HG02938 (cell line): ENCODE data around the gene NCAPG2.

Experiments used
- ATAC-seq: cut with Tn5 transposase; IDR thresholded peaks from one replicate; pipeline ENCODE4 v1.9.1; 2021; ENCODE audit warnings: mild to moderate bottlenecking, moderate library complexity; ENCODE audit not compliant: unreplicated experiment

Gene NCAPG2

DNA sequence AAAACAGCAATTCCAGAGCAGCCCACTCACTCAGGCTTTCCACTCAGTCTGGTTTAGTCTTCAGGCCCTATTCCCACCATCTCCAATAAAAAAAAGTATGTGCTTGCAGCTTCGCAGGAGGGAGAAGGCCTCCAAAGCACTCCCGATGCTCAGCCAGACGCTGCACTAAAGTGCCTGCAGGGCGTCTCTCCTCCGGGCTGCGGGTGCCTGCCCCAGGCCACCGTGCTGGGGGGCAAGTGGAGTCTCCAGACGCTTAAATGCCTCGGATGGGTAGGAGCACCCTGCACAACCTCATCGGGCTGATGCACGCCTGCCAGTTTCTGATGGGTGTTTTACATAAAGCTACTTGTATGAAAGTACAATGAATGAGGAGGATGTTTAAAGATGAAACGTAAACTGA lies 31.3 kb upstream of the NCAPG2 start:
- ATAC-seq: no peak

DNA sequence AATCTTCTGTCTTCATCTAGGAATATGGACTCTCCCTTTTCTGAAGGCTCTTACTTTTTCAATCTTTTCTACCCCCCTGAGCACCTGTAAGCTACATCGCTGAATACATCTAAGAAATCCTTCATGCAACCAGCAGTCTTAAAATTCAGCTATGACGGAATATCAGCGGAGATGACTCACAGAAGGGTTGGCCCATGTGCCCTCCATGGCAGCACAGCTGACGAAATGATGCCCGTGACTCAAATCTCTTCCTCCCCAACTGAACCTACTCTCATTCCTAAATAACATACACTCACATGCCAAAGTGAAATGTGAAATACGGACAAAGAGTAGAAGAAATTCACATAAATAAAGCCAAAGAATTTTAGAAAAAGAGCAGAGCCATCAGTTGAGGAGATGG lies 30.3 kb upstream of the NCAPG2 start:
- no peak for ATAC-seq

DNA sequence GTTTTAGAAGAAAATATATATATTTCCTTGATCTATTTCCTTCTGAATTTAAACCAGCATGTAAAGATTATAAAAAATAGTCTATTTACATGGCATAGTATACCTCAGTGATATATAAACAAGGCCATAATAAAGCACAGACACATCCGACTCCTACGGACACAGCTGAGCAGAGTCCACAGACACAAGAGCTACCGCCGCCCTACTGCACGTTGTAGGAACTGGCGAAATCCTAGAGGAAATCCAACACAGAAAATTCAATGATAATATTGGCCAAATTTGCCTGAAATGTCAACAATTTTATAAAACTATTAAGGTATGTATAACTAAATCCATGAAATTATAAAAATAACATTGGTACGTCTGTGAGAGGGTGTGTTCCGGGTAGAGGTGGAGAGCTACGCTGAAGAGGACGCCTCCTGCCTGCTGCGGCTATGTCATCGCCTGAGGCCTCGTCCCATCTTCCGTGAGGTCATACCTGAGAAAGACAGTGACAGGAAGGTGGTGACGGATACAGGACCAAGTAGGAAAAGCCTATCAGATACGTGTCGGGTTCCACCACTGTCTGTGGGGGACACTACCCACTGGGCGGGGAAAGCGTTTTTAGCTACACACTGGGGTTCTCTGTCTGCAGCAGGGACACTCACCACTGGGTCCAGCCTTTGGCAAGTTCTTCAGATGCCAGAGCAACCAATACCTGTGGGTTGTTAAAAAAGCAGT lies 29.3 kb upstream of the NCAPG2 start:
- ATAC-seq: no peak

DNA sequence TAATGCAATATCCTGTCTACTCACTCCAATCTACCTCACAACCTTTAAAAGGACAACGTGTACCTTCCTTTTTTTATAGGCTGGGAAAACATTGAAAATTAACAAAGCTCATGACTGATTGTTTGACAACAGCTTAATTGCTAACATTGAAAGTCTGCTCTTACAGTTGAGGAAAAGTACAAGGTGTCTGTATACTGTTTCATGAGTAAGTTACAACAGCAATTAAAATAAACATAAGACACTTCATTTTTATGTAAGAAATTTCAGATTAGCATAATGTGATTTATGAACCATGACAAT lies 28.6 kb upstream of the NCAPG2 start:
- no peak for ATAC-seq

DNA sequence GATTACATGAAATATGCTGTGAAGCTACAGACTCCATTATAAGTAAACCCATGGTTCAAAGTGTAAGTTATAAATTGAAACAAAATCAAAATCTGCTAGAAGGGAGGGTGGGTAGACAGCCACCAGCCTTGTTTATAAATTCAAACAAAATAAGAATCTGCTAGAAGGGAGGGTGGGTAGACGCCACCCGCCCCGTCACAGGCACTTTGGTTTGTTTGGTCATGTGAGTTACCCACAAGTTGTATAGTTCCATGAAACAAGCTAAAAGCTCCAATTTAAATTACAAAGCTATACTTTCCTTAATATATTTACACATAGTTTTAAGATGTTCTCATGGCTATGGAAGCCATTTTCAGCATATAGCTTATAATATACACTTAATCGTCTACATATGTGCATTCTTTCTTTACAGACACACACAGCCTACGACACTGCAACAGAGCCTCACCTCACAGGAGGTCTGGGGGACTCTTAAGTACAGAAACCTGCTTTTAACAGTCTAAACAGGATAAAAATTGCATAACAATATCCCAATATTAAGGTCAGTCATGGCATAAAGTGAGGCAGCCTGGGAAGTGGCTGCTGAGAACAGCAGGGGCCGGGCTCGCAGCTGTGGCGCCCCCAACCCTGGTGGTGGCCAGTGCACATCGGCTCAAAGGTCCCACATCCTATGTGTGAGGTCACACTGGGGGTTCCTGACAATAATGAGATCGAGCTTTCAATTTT lies 28.1 kb upstream of the NCAPG2 start:
- no peak for ATAC-seq

DNA sequence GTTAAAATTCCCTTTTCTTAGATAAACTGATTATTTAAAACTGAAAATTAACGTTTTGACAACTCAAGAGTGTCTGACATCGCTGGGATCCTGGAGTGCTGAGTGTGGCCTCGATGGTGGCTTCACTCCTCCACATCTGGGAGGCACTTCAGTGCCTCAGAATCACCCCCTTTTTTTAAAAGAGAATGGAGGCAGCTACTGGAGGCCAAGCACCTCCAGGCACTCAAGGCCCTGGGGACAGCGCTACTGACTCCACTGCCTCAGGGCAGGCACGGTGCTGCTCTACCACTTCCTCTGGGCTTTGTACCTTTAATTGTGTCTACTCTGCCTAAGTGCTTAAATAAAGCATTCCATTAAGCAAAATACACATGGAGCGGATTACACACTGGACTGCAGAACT lies 27.2 kb upstream of the NCAPG2 start:
- no peak for ATAC-seq

DNA sequence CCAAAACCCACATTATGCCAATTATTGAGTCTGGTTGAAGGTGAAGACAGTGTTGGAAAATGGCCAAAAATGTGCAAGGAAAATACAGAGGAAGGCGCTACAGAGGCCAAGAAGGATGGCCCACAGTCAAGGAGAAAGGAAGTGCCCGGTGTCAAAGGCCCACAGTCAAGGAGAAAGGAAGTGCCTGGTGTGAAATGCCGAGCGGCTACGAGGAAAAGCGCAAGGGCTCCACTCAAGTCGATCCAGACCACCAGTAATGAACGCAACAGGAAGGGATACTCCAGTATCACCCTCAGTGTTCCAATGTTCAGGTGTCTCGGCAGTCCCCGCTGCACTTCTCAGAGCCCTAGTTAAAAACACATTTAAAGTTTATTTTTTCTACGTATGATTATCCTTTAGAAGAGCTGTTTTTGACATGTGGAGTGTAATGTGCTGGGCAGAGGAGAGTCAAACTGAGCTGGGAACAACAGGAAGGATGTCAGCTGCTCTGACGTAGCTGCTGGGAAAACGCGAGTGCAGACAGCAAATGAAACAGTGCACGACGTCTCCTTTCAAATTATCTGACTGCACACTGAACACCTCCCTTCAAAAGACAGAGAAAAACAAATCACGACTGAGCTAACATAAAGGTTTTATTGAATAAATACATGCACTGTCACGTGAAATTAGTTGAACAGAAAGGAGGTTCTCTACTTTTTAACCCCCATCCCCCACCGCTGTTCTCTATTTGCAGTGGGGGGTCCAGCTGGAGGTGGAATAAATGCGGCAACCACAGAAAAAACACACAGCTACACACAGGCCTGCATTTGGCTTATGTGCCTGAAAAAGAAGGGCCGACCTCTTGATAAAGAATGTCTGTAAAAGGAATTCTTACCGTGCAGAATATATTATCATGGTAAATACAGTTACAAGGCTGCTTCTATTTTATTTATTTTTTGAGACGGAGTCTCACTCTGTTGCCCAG lies 26.1 kb upstream of the NCAPG2 start:
- no peak for ATAC-seq

DNA sequence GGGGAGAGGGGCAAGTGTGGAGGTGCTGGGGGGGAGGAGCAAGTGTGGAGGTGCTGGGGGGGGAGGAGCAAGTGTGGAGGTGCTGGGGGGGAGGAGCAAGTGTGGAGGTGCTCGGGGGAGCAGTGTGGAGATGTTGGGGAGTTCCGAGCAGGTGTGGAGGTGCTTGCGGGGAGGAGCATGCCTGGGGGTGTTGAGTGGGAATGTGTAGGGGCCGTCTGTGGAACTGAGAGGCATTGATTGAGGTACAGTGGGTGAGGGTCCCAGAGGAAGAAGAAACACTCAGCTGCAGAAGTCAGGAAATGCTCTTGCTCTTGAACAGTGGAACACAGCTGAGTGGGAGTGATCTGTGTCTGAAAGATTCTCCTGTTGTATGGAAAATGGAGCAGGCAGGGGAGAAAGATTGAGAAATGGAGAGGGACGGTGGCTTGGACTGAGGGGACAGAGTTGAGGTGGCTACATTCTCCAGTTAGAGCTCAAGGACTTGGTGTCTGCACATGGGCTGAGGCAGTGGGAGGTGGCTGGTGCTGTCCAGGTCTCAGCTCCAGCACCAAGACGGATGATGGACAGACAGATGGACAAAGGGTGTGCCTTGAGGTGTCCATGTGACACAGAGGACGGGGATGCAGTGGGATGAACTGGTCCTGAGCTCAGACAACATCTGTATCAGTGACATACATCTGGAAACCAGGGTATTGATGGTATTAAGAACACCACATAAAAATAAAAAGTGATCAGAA lies 25.2 kb upstream of the NCAPG2 start:
- ATAC-seq: no peak

DNA sequence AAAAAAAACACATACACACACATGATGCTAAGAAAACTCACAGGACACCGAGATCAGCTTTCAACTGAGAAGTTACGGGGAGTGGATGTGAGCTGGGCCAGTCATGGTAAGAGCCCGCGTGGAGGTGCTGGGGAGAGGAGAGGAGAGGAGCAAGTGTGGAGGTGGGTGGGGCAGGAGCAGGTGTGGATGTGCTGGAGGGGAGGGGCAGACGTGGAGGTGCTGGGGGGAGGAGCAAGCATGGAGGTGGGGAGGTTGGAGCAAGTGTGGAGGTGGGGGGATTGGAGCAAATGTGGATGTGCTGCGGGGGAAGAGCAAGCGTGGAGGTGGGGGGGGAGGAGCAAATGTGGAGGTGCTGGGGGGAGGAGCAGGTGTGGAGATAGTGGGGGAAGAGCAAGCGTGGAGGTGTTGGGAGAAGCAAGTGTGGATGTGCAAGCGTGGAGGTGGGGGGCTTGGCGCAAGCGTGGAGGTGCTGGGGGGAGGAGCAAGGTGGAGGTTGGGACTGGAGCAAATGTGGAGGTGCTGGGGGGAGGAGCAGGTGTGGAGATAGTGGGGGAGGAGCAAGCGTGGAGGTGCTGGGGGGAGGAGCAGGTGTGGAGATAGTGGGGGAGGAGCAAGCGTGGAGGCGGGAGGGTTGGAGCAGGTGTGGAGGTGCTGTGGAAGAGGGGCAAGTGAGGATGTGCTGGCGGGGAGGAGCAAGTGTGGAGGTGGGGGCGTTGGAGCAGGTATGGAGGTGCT lies 24.5 kb upstream of the NCAPG2 start:
- no peak for ATAC-seq

DNA sequence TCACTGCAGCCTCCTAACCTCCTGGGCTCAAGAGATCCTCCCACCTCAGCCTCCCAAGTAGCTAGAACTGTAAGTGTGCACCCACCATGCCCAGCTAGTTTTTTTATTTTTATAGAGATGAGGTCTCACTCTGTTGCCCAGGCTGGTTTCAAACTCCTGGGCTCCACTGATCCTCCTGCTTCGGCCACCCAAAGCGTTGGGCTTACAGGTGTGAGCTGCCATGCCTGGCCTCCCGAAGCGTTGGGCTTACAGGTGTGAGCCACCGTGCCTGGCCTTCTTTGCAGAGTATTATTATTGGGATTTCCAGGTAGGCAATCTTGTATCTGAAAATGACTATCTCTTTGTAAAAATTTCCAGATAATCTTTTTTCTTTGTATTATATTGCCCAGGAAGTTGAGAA lies 23.1 kb upstream of the NCAPG2 start:
- no peak for ATAC-seq

DNA sequence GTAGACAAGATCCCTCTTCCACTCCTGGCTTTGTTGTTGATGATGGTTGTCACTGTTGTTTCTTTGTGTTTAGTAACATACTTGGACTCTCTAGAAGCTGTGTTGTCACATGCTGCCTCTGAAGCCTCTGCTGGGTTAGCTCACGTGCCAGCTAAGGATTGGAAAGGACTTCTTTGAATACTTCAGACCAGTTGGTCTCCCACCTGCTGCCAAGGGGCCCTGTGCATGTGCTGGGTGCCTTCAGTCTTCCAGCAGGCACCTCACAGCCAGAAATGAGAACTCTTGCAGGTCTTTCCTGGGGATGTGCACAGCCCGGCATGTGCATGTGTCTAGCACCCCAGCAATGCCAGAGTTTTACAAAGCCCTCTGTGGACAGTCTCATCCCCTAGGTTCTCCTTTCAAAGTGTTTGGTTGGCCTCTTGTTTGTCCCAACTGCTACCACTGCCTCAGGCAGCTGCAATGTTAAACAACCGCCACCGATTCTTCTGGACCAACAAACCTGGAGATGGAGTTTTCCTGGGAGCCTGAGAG lies 21.7 kb upstream of the NCAPG2 start:
- ATAC-seq: no peak

DNA sequence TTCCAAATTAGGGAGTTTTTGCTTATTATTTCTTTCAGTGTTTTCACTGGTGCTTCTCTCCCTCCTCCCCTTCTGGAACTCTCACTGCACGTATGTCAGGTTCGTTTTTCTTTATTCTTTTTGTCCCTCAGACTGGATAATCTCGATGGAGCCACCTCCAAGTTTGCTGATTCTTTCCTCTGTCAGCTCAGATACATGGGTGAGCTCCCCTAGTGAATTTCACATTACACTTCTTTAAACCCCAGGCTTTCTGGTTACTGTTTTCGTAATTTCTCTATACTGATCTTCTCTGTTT lies 20.8 kb upstream of the NCAPG2 start:
- no peak for ATAC-seq

DNA sequence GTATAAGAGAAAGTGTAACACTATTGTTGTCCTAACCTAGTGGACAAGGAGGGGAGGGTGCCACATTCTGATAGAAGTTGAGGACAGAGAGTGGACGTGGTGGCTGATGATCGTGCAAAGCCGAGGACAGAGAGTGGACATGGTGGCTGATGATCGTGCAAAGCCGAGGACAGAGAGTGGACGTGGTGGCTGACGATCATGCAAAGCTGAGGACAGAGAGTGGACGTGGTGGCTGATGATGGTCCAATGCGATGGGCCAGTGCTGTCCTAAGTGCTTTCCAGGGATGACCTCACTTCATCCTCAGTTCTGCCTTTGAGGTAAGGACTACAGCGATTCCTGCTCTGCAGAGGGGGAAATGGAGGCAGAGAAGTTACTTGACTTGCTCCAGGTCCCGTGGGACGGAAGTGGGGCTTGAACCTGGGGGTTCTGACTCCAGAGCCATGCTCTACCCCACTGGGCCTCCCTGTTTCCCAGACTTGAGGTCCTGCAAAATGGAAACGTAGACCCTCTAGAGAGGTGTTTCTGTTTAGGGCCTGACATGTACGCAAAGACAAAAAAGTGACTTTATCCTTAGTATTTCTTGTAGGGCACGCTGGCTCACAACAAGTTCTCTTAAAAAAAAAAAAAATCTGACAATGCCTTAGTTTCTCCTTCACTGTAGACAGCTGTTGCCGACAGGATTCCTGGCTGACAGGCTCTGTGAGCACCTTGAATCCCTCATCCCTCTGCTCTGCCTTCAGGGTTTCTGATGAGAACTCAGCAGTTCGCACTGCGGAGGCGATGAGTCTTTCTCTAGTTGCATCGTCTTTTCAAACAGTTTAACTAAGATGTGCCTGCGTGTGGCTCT lies 20.3 kb upstream of the NCAPG2 start:
- ATAC-seq: no peak

DNA sequence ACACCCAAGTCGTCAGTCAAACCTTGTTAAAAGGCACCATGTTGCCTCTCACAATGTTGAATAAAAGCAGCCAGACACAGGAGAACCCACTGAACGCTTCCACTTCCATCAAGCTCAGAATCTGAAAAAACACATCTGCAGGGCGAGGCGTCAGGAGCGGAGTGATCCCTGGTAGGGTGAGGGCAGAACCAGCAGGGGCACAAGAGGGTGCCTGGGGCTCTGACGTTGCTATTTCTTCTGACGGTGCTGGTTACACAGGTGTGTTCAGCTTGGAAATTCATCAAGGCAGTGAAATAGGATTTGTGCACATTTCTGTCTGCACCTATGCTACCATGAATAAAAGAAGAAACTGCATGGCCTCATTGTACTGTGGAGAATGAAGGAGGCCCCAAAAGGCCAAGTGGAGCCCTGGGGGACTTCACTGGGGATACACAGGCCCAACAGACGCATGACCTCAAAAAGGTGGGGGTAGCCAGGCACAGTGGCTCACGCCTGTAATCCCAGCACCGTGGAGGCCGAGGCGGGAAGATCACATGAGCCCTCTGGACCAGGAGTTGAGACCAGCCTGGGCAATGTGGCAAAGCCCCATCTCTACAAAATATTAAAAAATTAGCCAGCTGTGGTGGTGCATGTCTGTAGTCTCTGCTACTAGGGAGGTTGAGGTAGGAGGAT lies 19.2 kb upstream of the NCAPG2 start:
- ATAC-seq: no peak

DNA sequence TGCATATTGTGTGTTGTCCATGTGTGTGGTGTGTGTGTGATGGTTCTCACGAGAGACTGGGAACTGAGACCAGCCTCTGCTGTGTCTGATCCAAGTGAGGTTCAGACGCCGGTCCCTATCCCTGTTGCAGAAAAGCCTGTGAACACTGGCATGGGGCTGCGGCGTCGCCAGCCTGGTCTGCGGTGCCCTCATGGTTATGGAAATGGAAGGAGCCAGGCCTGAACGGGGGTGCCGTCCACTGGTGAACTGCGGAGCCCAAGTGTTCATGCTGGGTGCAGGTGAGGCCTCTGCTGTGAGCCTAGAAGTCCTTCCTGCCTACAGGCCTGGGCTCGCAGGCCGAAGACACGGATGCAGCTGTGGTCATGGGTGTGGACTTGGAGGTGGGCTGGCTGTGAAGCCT lies 18.7 kb upstream of the NCAPG2 start:
- ATAC-seq: no peak

DNA sequence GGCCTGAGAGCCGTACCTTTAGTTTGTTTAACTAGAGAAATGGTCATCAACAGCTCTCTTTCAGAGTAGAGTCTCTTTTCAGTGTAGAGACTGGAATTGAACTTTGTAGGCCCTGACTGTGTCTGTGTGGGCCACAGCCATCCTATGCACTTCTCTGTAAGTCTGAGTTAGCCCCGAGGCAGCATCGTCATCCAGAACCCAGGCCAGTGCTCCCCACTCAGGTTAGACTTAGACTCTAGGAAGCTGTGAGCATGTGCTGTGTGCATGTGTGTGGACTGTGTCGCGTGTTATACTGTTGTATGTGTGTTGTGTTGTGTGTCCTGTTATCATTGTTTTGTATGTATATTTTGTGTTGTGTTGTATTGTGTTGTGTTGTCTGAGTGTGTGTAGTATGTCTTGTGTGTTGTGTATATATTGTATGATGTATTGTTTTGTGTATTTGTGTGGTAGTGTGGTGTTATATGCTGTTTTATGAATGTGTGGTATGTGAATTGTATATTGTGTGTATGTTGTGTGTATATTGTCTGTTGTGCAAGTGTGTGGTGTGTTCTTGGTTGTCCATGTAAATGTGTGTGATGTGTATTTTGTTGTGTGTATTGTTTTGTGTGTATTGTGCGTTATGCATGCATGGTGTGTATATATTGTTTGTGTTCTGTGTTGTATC lies 18.1 kb upstream of the NCAPG2 start:
- no peak for ATAC-seq

DNA sequence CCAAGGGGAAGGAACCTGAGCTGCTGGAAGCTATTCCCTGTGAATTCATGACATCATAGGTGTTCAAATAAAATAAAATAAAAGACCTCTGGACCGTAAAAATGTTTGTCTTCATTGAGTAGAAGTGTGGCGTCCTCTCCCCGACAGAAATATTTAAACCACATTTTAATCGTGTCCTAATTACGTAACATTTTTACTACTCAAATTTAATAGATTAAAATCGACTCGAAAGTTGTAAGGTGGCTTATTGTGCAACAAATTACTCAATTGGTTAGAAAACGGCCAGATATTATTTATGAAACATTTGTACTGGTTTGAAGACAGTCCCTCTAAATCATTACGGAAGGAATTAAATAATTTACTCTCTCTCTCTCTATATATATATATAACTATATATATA lies 15.5 kb upstream of the NCAPG2 start:
- ATAC-seq: no peak

DNA sequence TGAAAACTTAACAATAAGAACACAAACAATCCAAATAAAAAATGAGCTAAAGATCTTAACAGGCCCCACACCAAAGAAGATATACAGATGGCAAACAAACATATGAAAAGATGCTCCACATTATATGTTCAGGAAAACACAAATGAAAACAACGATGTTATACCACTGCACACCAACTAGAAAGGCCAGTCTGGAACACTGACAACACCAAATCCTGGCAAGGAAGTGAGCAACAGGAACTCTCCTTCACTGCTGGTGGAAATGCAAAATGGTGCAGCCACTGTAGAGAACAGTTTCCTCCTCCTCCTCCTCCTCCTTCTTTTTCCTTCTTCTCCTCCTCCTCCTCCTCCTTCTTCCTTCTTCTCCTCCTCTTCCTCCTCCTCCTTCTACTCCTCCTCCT lies 12.2 kb upstream of the NCAPG2 start:
- no peak for ATAC-seq
